ENCODE measurements around the gene STXBP6.

STXBP6 gene

DNA sequence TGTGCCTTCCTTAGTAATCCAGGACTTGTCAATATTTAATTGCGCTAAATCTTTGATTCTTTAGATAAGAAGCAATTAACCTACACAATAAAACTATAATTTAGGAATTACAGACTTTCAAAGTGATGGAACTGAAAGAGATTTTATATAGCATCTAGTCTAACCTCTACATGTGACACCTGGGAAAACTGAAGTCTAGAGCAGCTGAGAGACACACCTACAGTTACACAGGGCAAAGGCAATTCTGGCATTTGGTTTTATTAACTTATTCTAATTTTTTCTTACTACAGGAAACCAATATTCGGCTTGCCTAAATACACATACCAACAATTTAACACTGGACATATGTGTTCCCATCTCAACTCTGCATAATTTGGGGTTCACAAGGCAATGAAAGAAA, 196.5 kb downstream of the STXBP6 start:
- Histone ChIP-seq H4K20me1 (ENCODE audit: control insufficient read depth, insufficient read depth, low read depth, low read length) (no peaks in the 10 kb centered on the region), H3K79me2 (ENCODE audit: control insufficient read depth, low read length) (no peaks in the 10 kb centered on the region), H3K4me1 (ENCODE audit: control insufficient read depth, low read length) (no peaks in the 10 kb centered on the region), H3K27me3 (ENCODE audit: control insufficient read depth, low read length) (0 out of 2 replicates have a peak, but pooled peaks cover 3% of the 10 kb centered on the region), H3K36me3 (ENCODE audit: control insufficient read depth, low read length) (no peaks in the 10 kb centered on the region), H3K4me3 (ENCODE audit: low read length) (no peak overlapping the region), H3K27ac (ENCODE audit: low read depth, low read length) (no peak overlapping the region), H3K4me2 (ENCODE audit: low read length) (no peak overlapping the region), H3F3A (ENCODE audit: control insufficient read depth, insufficient read depth) (no peaks in the 10 kb centered on the region), H3K9me2 (replicated peaks; ENCODE audit: control insufficient read depth, low read length) (no peaks in the 10 kb centered on the region), H3K9me3 (ENCODE audit: control insufficient read depth, insufficient read depth, low read length) (no peaks in the 10 kb centered on the region)
- TF ChIP-seq, protein P1, sequence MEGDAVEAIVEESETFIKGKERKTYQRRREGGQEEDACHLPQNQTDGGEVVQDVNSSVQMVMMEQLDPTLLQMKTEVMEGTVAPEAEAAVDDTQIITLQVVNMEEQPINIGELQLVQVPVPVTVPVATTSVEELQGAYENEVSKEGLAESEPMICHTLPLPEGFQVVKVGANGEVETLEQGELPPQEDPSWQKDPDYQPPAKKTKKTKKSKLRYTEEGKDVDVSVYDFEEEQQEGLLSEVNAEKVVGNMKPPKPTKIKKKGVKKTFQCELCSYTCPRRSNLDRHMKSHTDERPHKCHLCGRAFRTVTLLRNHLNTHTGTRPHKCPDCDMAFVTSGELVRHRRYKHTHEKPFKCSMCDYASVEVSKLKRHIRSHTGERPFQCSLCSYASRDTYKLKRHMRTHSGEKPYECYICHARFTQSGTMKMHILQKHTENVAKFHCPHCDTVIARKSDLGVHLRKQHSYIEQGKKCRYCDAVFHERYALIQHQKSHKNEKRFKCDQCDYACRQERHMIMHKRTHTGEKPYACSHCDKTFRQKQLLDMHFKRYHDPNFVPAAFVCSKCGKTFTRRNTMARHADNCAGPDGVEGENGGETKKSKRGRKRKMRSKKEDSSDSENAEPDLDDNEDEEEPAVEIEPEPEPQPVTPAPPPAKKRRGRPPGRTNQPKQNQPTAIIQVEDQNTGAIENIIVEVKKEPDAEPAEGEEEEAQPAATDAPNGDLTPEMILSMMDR (IDR thresholded peaks at IDR 0.05; ENCODE audit: low read depth, low read length, poor library complexity, severe bottlenecking): no peak
- no peak for TF ChIP-seq EZH2phosphoT487 (IDR thresholded peaks at IDR 0.05; ENCODE audit: borderline replicate concordance, low read length)

DNA sequence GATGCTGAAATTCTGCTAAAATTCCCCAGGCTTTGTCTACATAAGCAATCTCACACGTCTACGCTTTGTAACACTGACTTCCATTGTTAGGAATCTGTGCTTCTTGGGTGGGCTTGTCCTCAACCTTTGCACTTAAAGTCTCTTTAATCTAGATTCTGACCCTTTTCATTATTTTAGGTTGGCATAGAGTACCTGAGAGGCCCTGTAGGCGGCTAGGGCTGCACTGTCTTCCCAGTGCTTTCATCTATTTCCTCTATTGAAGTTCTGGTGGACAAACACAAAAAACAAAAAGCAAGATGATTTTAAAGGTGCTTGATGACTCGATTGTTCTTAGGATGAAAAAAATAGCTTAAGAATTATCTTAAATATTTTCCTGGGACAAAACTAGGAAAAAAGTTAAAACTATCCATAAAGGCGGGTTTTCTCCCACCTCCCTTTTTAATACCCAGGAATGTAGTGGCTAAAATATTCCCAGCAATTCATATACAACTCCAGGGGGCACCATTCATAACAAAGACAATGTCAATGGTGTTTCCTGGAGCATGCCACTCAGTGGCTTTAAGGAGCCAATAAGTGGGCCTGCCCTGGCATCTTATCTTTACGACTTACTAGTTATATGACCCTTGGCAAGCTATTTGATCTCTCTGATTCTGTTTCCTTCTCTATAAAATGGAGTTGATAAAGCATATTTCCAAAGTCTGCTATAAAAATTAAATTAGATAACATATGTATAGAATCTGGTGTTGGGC, 197.5 kb downstream of the STXBP6 start:
- no peaks in the 10 kb centered on the region for H3K79me2 ChIP-seq (ENCODE audit: control insufficient read depth, low read length)
- no peak overlapping the region for H3K4me2 ChIP-seq (ENCODE audit: low read length)
- H3K9me2 ChIP-seq (replicated peaks; ENCODE audit: control insufficient read depth, low read length): no peaks in the 10 kb centered on the region
- H3K4me1 ChIP-seq (ENCODE audit: control insufficient read depth, low read length): no peaks in the 10 kb centered on the region
- H3K36me3 ChIP-seq (ENCODE audit: control insufficient read depth, low read length): no peaks in the 10 kb centered on the region
- no peaks in the 10 kb centered on the region for H3K27me3 ChIP-seq (ENCODE audit: control insufficient read depth, low read length)
- no peaks in the 10 kb centered on the region for H3F3A ChIP-seq (ENCODE audit: control insufficient read depth, insufficient read depth)
- no peaks in the 10 kb centered on the region for H3K9me3 ChIP-seq (ENCODE audit: control insufficient read depth, insufficient read depth, low read length)
- H3K4me3 ChIP-seq (ENCODE audit: low read length): no peak overlapping the region
- no peaks in the 10 kb centered on the region for H4K20me1 ChIP-seq (ENCODE audit: control insufficient read depth, insufficient read depth, low read depth, low read length)
- no peak overlapping the region for H3K27ac ChIP-seq (ENCODE audit: low read depth, low read length)
- TF ChIP-seq, protein P1 (IDR thresholded peaks at IDR 0.05; ENCODE audit: low read depth, low read length, poor library complexity, severe bottlenecking): no peak

DNA sequence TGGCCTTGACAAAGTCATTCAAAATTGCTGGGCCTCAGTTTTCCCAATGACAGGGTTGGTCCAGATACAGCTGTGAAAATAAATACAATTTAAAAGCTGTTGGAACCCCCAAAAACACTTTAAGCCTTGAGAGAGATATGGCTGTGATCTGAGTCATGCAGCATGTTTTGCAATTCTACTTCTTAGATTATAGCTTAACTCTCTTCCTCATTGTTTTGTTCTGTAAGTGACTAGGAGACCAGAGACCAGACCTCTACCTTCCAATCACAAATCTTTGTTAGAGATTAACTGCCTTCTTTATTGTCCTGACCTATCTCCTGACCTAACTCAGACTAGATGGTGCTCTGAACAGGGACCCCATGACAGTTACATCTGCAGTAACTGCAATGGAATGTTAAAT, 198.1 kb downstream of the STXBP6 start:
- no peak overlapping the region for H3K4me2 ChIP-seq (ENCODE audit: low read length)

More for the DNA sequence above, 198.1 kb downstream of the STXBP6 start:
- Histone ChIP-seq H3K4me3 (ENCODE audit: low read length) (no peak overlapping the region), H3K27ac (ENCODE audit: low read depth, low read length) (no peak overlapping the region), H3K4me1 (ENCODE audit: control insufficient read depth, low read length) (no peaks in the 10 kb centered on the region), H3F3A (ENCODE audit: control insufficient read depth, insufficient read depth) (no peaks in the 10 kb centered on the region), H3K9me2 (replicated peaks; ENCODE audit: control insufficient read depth, low read length) (no peaks in the 10 kb centered on the region), H3K36me3 (ENCODE audit: control insufficient read depth, low read length) (no peaks in the 10 kb centered on the region), H3K79me2 (ENCODE audit: control insufficient read depth, low read length) (no peaks in the 10 kb centered on the region), H3K9me3 (ENCODE audit: control insufficient read depth, insufficient read depth, low read length) (no peaks in the 10 kb centered on the region), H4K20me1 (ENCODE audit: control insufficient read depth, insufficient read depth, low read depth, low read length) (no peaks in the 10 kb centered on the region), H3K27me3 (ENCODE audit: control insufficient read depth, low read length) (no peaks in the 10 kb centered on the region)
- TF ChIP-seq, protein P1 (IDR thresholded peaks at IDR 0.05; ENCODE audit: low read depth, low read length, poor library complexity, severe bottlenecking): no peak
- TF ChIP-seq EZH2phosphoT487 (IDR thresholded peaks at IDR 0.05; ENCODE audit: borderline replicate concordance, low read length): no peak
